ENCODE results near the gene ZNF672.

DNA sequence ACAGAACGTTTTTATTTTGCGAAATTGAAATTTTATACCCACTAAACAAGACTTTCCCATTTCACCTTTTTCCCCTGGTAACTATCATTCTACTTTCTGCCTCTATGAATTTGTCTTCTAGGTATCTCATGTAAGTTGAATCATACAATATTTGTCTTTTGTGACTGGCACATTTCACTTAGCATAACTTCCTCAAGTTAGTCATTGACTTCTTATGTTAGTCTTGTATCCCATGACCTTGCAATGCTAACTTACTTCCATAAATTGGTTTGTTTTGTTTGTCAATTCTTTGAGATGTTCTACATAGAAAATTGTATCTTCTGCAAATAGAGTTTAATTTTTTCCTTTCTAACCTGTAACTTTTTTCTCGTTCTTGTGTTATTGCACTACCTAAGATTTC, 39.2 kb upstream of the ZNF672 start:
- TF ChIP-seq EZH2 (IDR thresholded peaks at IDR 0.05; ENCODE audit: low read depth, unreplicated experiment), result no peak
- TF ChIP-seq CTCF (conservative IDR thresholded peaks at IDR 0.05; ENCODE audit: low read depth in 2 of 2), result no peak
- TF ChIP-seq ZNF331 (CRISPR knock-in tag; IDR thresholded peaks at IDR 0.05; ENCODE audit: low read depth), result no peak
- no peak for TF ChIP-seq POLR2AphosphoS5 (IDR thresholded peaks at IDR 0.05; ENCODE audit: low read depth)
